HG03521 (cell line): ENCODE data around the gene PSMD14.

Source experiments
- ATAC-seq: cut with Tn5 transposase; IDR thresholded peaks from one replicate; pipeline ENCODE4 v1.9.1; 2021; ENCODE audit warnings: mild to moderate bottlenecking, moderate library complexity; ENCODE audit not compliant: unreplicated experiment

The PSMD14 gene

GRCh38 chr2:161418275-161418714, 110.1 kb downstream of the PSMD14 start:
- no peak for ATAC-seq

GRCh38 chr2:161418715-161419637, 110.8 kb downstream of the PSMD14 start:
- no peak for ATAC-seq

- no peak for ATAC-seq
Observed at GRCh38 chr2:161419638-161420190, 111.5 kb downstream of the PSMD14 start.

GRCh38 chr2:161420406-161421074, 112.3 kb downstream of the PSMD14 start:
- ATAC-seq = no peak

GRCh38 chr2:161421686-161422085, 113.5 kb downstream of the PSMD14 start:
- ATAC-seq = no peak

GRCh38 chr2:161422816-161423403, 114.7 kb downstream of the PSMD14 start:
- no peak for ATAC-seq

- ATAC-seq = no peak
Observed at GRCh38 chr2:161423421-161424393, 115.5 kb downstream of the PSMD14 start.

- ATAC-seq = no peak
Observed at GRCh38 chr2:161424394-161424769, 116.2 kb downstream of the PSMD14 start.

- no peak for ATAC-seq
Observed at GRCh38 chr2:161424891-161425727, 116.9 kb downstream of the PSMD14 start.

- ATAC-seq = no peak
Observed at GRCh38 chr2:161425728-161426454, 117.7 kb downstream of the PSMD14 start.

- no peak for ATAC-seq
Observed at GRCh38 chr2:161426455-161426921, 118.3 kb downstream of the PSMD14 start.

GRCh38 chr2:161426922-161427663, 118.9 kb downstream of the PSMD14 start:
- no peak for ATAC-seq

GRCh38 chr2:161427664-161428587, 119.7 kb downstream of the PSMD14 start:
- no peak for ATAC-seq

GRCh38 chr2:161430386-161430785, 122.2 kb downstream of the PSMD14 start:
- ATAC-seq = no peak

- no peak for ATAC-seq
Observed at GRCh38 chr2:161432107-161432506, 123.9 kb downstream of the PSMD14 start.

GRCh38 chr2:161434118-161434517, 125.9 kb downstream of the PSMD14 start:
- ATAC-seq = no peak

- no peak for ATAC-seq
Observed at GRCh38 chr2:161436411-161436810, 128.2 kb downstream of the PSMD14 start.
